Non-pigmented ciliary epithelial cell (primary cell): ENCODE results near the gene TTLL6.

Experiments used
- DNase-seq: peaks from one replicate; pipeline ENCODE4 v3.0.0-alpha.2; 2010; ENCODE audit warnings: low read depth

TTLL6 gene

GRCh38 chr17:48759288-48759687 lies 57.7 kb downstream of the TTLL6 start:
- DNase-seq = no peak

DNA sequence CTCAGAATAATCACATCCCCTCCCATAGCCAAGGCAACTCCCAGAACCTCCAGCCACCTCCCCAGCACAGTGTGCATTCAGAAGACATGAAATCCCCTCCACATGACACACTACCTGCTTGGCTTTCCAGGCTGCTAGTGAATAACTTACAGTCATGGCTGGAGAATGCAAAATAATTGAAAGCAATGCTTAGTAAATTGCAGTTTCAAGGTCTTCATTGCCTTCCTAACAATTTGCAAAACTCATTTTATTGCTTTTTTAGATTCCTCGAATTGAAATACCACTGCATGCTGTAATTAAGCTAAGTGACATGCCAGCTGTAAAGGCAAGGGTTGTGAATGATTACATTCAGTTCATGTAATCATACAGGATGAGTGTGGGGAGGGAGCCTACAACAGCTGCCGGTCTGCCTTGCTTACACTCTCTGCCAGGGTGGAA lies 59.5 kb downstream of the TTLL6 start:
- no peak for DNase-seq

- no peak for DNase-seq
These were observed 60.2 kb downstream of the TTLL6 start for GRCh38 chr17:48756830-48757251.

GRCh38 chr17:48755356-48755755 lies 61.7 kb downstream of the TTLL6 start:
- no peak for DNase-seq

DNA sequence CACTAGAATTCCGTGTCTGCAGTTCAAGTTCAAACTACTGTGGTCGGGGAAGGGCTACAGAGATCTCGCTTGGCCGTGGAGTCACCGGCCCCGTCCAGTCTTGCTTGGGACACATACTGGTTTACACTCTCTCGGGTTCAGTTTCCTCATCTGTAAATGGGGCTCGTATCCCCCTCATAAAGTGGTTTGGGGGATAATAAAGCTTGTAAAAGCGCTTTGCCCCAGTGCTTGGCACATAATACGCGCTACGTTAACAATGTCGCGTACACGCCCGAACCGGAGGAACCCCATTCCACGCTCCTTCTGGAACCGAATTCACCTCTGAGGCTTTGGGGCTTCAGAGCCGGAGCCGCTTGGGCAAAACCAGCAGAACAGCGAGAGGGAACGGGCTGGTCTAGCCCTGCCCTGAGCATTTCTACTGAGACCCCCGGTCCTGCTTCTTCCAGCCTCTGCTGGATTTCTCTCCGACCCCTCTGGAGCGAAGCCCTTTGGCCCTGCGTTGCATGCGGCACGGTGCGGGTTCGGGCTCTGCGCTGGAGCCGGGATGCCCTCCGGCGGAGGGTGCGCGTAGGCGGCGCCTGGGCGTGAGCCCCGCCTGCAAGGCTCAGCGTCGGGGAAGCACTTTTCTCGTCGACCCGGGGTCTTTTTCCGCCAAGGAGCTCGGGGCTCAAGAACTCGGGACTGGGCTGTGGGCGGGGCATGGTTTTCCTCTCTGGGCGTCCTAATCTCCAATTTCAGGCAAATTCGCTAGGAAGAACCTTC lies 62.3 kb downstream of the TTLL6 start:
- DNase-seq = no peak

DNA sequence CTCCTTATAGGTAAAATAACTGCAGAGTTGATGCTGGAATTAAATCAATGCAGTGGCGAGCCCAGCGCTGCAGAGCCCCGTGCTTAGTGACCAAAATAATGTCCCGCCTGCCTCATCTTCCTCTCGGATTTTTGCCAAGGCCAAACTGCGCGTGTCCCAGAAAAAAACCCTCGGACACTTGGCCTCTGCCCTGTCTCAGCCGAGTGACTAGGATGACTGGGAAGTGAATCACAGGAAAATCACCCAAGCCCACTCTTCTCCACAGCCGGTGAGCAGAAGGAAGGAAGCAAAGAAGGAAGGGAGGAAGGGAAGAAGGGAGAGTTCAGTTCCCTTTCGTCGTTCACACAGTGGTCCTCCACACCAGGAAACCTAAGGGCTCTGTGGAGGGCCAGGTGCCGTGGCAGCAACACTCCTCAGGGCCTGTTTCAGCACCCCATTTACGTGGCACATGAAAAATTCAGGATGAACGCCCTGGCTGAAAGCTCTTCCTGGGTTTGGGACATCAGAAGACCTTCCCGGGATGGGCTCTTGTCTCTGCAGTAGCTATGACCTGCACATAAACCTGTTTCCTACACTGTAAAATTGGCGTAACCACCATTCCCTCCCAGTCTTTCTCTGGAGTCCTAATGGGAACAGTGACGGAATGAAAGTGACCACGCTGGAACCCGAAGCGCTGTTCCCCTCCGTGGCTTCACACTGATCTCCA lies 63.1 kb downstream of the TTLL6 start:
- no peak for DNase-seq

DNA sequence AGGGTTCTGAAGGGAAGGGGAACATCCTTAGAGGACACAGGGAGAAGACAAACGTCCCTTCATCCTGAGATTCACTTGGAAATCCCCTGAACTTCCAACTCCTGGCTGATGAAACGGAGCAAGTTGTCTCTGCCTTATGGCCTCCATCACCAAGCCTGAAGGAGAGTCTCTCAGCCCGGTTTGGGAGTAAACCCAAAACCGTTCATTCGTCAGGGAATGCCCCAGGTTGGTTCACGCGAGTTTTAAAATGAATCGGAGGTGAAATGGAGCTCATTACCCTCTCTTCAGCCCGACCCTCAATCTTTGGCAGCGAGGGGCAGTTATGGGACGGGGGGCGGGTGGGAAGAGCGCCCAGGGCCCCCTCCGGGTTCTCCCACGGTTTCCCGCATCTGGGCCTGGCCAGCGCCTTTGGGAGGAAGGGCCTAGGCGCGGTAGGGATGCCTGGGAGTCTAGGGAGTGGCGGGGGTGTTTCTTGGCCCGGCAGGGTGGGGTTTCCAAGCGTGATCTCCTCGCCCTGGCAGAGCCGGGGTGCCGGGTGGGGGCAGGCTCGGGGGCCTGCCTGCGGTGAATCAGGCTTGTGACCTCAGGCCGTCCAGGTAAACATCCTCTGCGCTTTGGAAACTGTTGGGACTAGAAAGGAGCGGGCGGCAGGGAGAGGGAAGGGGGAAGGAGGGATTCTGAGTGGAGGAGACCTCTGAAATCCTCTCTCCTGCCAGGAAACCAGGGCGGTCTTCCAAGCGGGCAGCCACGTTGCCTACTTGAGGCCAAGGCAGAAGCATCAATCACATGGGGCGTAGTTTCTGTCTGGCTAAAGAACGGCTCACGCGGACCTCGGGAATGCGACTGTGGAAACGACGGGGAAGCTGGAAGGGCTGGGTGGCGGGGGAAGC lies 64.4 kb downstream of the TTLL6 start:
- DNase-seq = no peak

GRCh38 chr17:48751733-48752398 lies 65.2 kb downstream of the TTLL6 start:
- no peak for DNase-seq

- DNase-seq = no peak
These were observed 65.9 kb downstream of the TTLL6 start for GRCh38 chr17:48751172-48751571.

DNA sequence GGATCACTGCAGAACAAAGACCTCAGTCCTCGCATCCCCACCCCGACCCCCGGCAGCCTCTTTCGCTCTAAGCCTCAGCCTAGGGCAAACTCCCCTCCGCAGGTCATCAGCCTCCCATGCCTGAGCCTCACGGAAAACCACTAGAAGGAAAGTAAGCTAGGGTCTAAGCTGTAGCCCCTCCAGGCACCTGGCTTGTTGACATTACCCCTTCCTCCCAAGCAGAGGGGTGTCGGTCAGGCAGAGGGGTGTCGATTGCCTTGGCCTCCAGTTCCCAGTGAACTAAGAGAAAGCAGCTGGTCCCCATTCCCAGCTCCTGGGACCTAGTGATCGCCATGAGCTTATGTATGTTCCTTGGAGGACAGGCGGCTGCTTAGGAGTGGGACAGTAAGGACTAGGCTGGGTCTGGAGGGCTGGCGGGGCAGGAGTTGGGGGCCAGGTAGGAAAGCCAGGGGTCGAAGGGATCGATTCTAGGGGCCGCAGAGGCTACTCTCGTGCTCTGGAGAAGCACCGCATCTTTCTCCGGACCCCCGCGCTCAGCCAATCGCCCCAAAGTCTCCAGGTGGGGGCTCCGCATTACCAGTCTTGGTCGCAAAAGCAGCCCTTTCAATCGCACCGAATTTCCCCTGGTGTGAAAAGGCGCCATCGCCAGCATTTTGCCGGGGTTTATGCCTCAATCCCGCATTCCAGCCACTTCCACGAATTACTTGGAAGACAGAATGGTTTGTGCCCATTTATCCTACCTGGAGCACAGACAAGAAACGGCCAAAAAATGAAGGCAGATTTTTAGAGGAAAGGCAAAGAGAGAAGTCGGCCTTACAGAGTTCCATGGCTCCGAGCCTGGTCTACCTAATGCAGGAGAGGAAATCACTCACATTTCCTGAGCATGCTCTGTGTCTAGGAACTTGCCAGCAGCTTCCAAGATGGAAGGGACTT lies 67.1 kb downstream of the TTLL6 start:
- no peak for DNase-seq

DNA sequence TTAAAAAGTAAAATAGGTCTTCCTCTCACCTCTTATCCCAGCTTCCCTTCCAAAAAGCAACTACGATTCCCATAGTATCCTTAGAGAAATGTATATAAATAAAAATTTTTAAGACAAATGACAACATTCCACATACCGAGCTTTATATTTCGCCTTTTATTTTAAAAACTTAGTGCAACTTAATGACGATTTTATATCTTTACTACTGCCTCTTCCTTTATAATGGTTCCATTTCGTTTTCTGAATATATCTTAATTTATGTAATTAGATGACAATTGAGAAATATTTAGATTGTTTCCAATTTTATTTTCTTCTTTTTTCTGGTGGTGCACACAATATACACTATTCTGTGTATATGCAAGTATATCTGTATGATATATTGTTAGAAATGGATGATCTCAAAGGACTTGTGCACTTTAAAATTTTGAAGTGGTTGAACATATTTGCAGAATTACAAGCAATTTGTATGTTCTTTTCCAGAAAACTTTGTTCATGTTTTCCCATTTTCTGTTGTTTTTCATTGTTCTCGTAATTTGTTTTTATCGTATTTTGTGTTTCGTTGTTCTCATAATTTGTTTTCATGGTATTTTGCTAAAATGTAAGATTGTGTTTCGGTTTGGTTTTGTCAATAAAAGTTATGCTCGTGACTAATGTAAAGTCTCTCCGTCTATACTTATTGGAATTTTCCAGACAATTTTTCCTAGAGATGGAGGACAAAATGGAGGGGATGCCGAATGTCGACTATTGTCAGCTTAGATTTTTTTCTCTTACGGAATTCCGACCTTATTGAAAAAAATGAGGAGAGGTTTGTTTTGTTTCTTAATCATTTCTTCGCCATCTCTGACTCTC lies 68.1 kb downstream of the TTLL6 start:
- no peak for DNase-seq

DNA sequence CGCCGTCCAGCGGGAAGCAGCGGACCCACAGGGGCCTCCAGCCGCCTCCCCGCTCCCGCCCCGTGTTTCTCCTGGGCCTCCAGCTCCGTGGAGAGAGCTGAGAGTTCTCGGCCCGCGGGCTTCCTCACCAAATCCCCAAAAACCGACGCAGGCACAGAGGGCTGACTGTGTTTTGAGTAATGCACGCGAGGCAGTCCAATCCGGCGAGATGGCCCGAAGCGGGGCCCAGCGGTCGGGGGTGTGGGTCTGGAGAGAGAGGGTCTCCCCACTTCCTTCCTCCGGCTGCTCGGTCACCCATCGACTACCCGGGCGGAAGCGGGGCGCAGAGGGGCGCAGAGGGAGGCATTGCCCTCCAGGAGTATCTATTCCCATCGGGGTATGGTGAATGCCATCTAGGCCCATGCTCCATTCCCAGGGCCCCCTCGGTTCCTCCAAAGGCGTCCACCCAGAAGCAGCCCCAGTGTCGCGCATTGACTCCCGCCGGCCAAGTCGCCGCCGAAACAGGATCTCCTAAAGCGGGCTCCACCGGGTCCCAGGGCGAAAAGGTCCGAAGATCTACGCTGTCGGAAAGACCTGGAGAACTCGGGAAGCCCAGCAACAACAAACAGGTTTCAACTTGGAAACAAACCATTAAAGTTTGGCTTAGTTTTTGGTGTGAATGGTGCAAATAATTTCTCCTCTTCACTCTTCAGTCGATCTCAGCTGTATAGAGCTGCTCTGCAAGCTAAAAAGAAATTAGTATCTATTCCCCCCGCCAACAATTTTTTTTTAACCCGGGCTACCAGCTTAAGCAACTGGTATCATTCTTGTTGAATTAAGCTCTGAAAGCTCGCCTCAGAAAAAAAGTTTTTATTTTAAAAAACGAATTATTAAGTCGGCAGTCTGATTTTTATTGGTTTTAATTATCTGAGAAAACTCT lies 69.3 kb downstream of the TTLL6 start:
- no peak for DNase-seq

GRCh38 chr17:48746916-48747444 lies 70.0 kb downstream of the TTLL6 start:
- no peak for DNase-seq

DNA sequence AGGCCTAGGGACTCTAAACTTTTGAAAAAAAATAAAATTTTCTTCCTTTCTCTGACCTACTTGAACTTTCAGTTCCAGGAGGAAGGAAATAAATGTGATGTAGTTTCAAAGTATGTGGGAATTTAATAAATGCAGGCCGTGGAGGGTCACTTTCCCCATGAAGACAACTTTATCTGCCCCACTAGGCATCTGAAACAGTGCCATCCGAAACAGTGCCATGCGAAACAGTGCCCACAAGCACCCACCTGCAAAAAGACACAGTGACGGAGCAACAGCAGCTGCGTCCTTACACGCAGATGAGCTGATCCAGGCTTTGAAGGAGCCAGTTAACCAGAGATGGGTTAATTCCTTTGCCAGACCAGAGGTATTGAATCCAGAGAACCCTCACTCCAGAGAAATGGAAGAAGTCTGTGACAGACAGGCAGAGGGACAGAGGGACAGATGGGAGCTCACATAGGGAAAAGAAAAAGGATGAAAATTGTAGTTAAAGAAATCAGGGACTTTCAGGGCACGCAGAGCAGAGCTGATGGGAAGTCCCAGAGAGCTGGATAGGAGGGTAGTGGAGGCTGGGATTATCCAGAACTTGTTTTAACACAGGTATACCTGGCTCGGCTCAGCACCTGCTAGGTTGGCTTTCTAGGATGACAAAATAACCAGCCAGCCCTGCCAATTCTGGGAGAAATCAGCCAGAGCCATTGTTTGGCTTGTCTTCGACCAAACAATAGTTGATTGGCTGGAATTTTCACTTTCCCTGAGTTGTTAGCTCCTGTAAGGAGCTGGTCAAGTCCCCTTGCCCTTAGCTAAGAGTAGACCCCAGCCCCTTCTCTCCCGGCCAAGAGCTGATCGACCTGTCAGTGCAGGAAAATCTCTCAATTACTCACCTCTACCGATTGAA lies 71.4 kb downstream of the TTLL6 start:
- no peak for DNase-seq

DNA sequence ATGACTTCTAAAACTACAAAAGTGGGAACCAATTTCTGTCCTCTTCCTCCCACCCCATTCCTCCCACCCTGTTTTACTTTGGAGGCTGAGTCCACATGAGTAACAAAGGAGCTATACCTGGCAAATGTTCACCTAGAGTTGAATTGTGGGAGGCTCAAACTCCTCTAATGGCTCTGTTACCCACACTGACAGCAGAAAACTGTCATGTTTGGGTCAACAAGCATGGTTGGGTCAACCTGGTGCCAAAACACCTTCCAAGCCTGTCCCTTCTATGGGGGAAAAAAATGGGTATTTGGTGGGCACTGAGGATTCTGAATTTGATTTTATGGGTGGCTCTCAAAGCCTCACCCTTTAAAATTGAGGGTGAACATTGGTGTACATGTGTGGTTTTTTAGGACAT lies 76.5 kb downstream of the TTLL6 start:
- no peak for DNase-seq

GRCh38 chr17:48738803-48739526 lies 78.1 kb downstream of the TTLL6 start:
- no peak for DNase-seq

- DNase-seq = no peak
These were observed 78.6 kb downstream of the TTLL6 start for GRCh38 chr17:48738424-48738802.
